Retinal pigment epithelial cell (primary cell): ENCODE measurements around the gene SAMD7.

Experiments
- DNase-seq: peaks from one replicate; pipeline ENCODE4 v3.0.0-alpha.2; 2010; ENCODE audit warnings: low read depth
- H3K4me3 ChIP-seq: 2 replicates; pipeline ENCODE4 v1.5.1; 2011; ENCODE audit warnings: mild to moderate bottlenecking, low read length, control low read depth, moderate library complexity
- TF ChIP-seq, protein P1 (sequence below): conservative IDR thresholded peaks from 2 replicates; pipeline ENCODE4 v1.5.1; 2011; ENCODE audit warnings: low read depth, low read length, control low read depth, inconsistent platforms

SAMD7 gene

DNA sequence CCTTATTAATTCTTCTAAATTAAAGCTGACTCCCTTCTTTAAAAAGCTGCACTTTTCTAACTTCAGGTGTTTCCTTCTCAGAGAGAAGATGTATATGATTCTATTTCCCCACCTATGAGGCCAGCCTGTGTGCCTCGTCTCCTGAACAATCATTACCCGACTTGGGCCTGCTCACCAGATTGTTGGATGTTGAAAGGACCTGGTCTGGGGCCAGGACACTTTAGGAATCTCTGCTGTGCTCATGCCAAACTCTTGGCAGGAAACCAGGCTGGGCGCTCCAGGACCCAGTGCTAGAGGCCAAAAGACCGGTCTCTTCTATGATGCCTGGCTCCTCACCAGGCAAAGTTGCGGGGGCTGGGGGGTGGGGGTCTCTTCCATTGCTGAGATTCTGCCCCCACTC, 24.7 kb upstream of the SAMD7 start:
- TF ChIP-seq, protein P1, sequence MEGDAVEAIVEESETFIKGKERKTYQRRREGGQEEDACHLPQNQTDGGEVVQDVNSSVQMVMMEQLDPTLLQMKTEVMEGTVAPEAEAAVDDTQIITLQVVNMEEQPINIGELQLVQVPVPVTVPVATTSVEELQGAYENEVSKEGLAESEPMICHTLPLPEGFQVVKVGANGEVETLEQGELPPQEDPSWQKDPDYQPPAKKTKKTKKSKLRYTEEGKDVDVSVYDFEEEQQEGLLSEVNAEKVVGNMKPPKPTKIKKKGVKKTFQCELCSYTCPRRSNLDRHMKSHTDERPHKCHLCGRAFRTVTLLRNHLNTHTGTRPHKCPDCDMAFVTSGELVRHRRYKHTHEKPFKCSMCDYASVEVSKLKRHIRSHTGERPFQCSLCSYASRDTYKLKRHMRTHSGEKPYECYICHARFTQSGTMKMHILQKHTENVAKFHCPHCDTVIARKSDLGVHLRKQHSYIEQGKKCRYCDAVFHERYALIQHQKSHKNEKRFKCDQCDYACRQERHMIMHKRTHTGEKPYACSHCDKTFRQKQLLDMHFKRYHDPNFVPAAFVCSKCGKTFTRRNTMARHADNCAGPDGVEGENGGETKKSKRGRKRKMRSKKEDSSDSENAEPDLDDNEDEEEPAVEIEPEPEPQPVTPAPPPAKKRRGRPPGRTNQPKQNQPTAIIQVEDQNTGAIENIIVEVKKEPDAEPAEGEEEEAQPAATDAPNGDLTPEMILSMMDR: no peak
- no peak overlapping the region for H3K4me3 ChIP-seq
- DNase-seq: no peak

DNA sequence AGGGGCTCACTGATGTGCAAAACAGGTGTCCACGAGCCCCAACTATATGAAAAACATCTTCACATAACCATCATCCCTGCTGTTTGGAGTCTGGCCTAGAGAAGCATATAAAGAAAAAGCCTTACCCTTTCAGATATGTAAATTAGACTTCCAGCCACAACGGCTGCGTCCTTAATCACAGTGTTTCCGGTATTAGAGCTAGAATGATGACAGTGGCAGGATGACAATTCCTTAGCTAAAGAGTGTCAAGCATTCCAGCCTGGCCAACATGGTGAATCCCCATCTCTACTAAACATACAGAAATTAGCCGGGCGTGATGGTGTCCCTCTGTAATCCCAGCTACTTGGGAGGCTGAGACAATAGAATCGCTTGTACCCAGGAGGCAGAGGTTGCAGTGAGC, 19.5 kb upstream of the SAMD7 start:
- no peak overlapping the region for H3K4me3 ChIP-seq
- no peak for DNase-seq
- TF ChIP-seq, protein P1: no peak

DNA sequence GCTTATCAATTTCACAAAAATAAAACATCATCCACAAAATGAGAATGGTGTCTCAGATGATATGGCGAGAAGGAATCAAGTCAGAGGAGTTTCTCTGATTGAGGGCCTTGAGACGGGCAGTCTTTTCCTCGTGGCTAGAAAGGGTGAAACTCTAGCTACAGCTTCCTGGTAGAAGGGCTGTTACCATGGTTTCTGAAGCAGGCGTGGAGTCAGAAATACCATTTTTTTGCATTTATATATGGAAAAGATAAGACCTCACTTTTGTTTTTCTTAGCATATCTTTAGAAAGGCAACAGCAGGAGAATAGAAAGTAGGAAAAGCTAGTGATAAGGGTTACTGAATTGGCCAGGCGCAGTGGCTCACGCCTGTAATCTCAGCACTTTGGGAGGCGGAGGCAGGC, 17.3 kb upstream of the SAMD7 start:
- DNase-seq: no peak
- TF ChIP-seq, protein P1: no peak
- no peak overlapping the region for H3K4me3 ChIP-seq

DNA sequence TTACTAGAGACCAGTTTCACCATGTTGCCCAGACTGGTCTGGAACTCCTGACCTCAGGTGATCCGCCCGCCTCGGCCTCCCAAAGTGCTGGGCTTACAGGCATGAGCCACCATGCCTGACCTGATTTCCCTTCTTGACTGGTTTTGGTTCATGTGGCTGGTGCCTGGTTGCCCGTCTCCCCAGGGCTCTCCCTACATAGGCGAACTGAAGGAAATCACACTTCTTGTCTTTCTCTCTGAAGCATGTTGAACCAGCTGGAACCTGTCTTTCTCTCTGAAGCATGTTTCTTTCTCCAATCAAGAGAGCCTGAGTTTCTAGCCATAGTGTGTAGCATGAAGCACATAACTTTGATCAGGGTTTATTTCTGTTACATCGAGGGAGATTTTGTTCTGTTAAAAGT, 16.3 kb upstream of the SAMD7 start:
- no peak for DNase-seq
- TF ChIP-seq, protein P1: no peak
- no peak overlapping the region for H3K4me3 ChIP-seq

DNA sequence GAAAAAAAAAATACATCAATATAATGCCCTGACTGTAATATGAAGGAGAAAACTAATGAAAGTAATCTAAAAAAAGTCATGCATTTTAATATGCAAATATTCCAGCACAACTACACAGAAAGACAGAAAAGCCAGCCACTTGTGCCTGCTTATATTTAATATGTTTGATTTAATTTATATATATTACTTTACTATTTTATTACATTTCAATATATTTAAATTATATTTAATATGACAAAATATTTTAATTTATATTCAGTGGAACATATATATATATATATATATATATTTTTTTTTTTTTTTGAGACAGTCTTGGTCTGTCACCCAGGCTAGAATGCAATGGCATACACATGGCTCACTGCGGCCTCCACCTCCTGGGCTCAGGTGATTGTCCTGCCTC, 14.1 kb upstream of the SAMD7 start:
- DNase-seq: no peak
- TF ChIP-seq, protein P1: no peak
- H3K4me3 ChIP-seq: no peak overlapping the region

DNA sequence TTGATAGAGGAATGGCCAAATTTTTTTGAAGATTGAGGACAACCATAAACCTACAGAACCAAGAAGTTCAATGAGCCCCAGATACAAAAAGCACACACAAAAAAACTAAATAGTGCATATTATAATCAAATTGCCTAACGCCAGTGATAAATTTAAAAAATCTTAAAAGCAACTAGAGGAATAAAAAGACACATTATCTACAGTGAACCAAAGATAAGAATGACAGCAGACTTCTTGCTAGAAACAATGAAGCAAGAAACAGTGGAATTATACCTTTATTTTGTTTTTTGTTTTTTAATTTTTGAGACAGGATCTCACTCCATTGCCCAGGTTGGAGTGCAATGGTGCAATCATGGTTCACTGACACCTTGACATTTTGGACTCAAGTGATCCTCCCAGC, 9.9 kb upstream of the SAMD7 start:
- TF ChIP-seq, protein P1: no peak
- no peak overlapping the region for H3K4me3 ChIP-seq
- DNase-seq: no peak

DNA sequence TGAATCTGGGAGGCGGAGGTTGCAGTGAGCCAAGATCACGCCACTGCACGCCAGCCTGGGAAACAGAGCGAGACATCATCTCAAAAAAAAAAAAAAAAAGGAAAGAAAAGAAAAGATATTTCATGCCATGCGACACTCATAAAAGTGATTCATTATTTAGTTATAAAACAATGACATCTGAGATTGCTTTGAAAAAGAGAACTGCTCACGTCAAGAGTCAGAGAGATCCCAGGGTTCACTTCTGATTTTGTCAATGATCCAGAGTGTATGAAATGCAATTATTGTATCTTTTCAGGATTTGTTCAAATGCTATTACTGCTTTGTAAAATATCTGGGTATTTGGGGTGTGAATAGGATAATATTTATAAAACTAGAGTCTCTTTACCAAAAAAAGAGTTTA, 6.0 kb upstream of the SAMD7 start:
- DNase-seq: no peak
- TF ChIP-seq, protein P1: no peak
- no peak overlapping the region for H3K4me3 ChIP-seq
